K562 (cell line): Measurements from ENCODE around the gene PLAC8. TPM values are rescaled to one million over a fixed set of nuclear protein-coding genes. Genes with fewer than 3 reads are reported as not detected.
"Not testable (repeated sequence)": the region's sequence is repeated elsewhere in the genome, so short reads cannot be mapped to it uniquely, and the experiment has no call there.

Experiments used
- ATAC-seq: fragments of 200-7000 bp; cut with Tn5 transposase; 3 replicates; pipeline ENCODE4 v1.9.1; 2020; ENCODE audit warnings: moderate library complexity
- BruUV-seq: library from RNA; stranded (reverse); fragments of 400-500 nt; replicated peaks from 2 replicates; lab custom pipeline; 2021; lab: Mats Ljungman, UMichigan
- CTCF ChIA-PET: fragments of 300-600 bp; formaldehyde crosslinking; extraction: SDS; loops from one replicate; lab custom pipeline; 2021; ENCODE audit warnings: low intra/inter-chr PET ratio; lab: Yijun Ruan, JAX
- POLR2A ChIA-PET: fragments of 300-600, 350-650 bp; sonication (Branson Sonifier 250); formaldehyde crosslinking; extraction: SDS; loops from one replicate; lab custom pipeline; 2021; ENCODE audit warnings: antibody characterized with exemption, inconsistent platforms; lab: Yijun Ruan, JAX
- DNase-seq, 4 experiments: peaks; one replicate each; pipeline versions ENCODE4 v3.0.0 to v3.0.0-alpha.2; 2011 to 2018; ENCODE audit warnings: low spot score in 3 of 4, mixed read lengths in 3 of 4; ENCODE audit errors: extremely low read depth in 1 of 4
- FAIRE-seq: peaks from 2 replicates; lab custom pipeline; 2011; peaks lifted over from hg19 to GRCh38; lab: Jason Lieb, UNC
- H2AFZ ChIP-seq: 2 replicates; pipeline ENCODE4 v1.6.0; 2011; ENCODE audit warnings: low read depth, low read length, control low read depth, inconsistent platforms
- H3K27ac ChIP-seq: fragments of 200-600 bp; 3 replicates; pipeline ENCODE4 v1.8.0; 2011; ENCODE audit warnings: low read depth, mild to moderate bottlenecking, control low read depth, inconsistent platforms, low read length, moderate library complexity, mixed read lengths; ENCODE audit errors: extremely low read depth
- H3K27me3 ChIP-seq, 2 experiments: fragments of 300-600 bp in 1 of 2; 2 replicates in 1 of 2; 3 replicates in 1 of 2; pipeline versions ENCODE4 v1.6.0 to v1.8.0; 2011; ENCODE audit warnings: inconsistent platforms in 2 of 2, low read length in 2 of 2, mild to moderate bottlenecking in 1 of 2, mixed read lengths in 1 of 2, moderate library complexity in 1 of 2; ENCODE audit not compliant: control insufficient read depth in 2 of 2, insufficient read depth in 2 of 2
- H3K36me3 ChIP-seq: fragments of 300-600 bp; 3 replicates; pipeline ENCODE4 v1.8.0; 2011; ENCODE audit warnings: mild to moderate bottlenecking, low read length, inconsistent platforms; ENCODE audit not compliant: control insufficient read depth, insufficient read depth
- H3K4me1 ChIP-seq, 2 experiments: fragments of 200-600 bp in 1 of 2; replicated peaks in 1 of 2; 2 replicates in 1 of 2; 3 replicates in 1 of 2; pipeline versions ENCODE4 v1.5.1 to v1.8.0; 2011; ENCODE audit warnings: inconsistent platforms in 2 of 2, low read length in 2 of 2, mild to moderate bottlenecking in 1 of 2, mixed read lengths in 1 of 2, moderate library complexity in 1 of 2; ENCODE audit not compliant: control insufficient read depth in 2 of 2, insufficient read depth in 2 of 2
- H3K4me2 ChIP-seq: 2 replicates; pipeline ENCODE4 v1.6.1; 2011; ENCODE audit warnings: low read length, control low read depth, inconsistent platforms, mixed read lengths; ENCODE audit not compliant: insufficient read depth
- H3K4me3 ChIP-seq: fragments of 200-600 bp; sonication (generic), shearing (Covaris generic); 2 replicates; pipeline ENCODE4 v1.5.1; 2016; ENCODE audit warnings: control low read depth, inconsistent platforms
- H3K79me2 ChIP-seq: fragments of 200-600 bp; 3 replicates; pipeline ENCODE4 v1.8.0; 2011; ENCODE audit warnings: low read length, inconsistent platforms; ENCODE audit not compliant: control insufficient read depth, insufficient read depth
- H3K9ac ChIP-seq, 2 experiments: 2 replicates each; pipeline versions ENCODE4 v1.6.0 to v1.6.1; 2011; ENCODE audit warnings: low read depth in 2 of 2, low read length in 2 of 2, control low read depth in 1 of 2, inconsistent platforms in 1 of 2, mild to moderate bottlenecking in 1 of 2, mixed read lengths in 1 of 2; ENCODE audit not compliant: insufficient read depth in 1 of 2
- H3K9me1 ChIP-seq: one replicate; pipeline ENCODE4 v1.6.0; 2011; ENCODE audit warnings: inconsistent platforms, mild to moderate bottlenecking, low read length, moderate library complexity; ENCODE audit not compliant: control insufficient read depth, insufficient read depth
- H3K9me3 ChIP-seq: replicated peaks from 2 replicates; pipeline ENCODE4 v1.5.1; 2011; ENCODE audit warnings: low read depth, low read length, inconsistent platforms; ENCODE audit not compliant: control insufficient read depth, insufficient read depth
- H4K20me1 ChIP-seq: replicated peaks from 2 replicates; pipeline ENCODE4 v1.6.1; 2011; ENCODE audit warnings: low read length, inconsistent platforms, mixed read lengths; ENCODE audit not compliant: control insufficient read depth, insufficient read depth
- E2F5 ChIP-seq: sonication (generic); formaldehyde crosslinking; IDR thresholded peaks from 2 replicates; pipeline ENCODE4 v1.8.0; 2022; ENCODE audit warnings: mild to moderate bottlenecking, missing genetic modification reagents
- KDM2B ChIP-seq: fragments of 250-450 bp; sonication (Bioruptor Pico); IDR thresholded peaks from 2 replicates; pipeline ENCODE4 v1.8.0; 2021; ENCODE audit warnings: mild to moderate bottlenecking, moderate library complexity
- PCBP1 ChIP-seq: fragments of 200-400 bp; formaldehyde crosslinking; IDR thresholded peaks from 2 replicates; pipeline ENCODE4 v1.6.1; 2018; ENCODE audit warnings: mild to moderate bottlenecking, low read depth, low read length; ENCODE audit not compliant: poor library complexity, severe bottlenecking
- SPI1 ChIP-seq: IDR thresholded peaks from 2 replicates; pipeline ENCODE4 v1.6.1; 2011; ENCODE audit warnings: low read depth, low read length, control low read depth, borderline replicate concordance
- STAT6 ChIP-seq: sonication (generic); formaldehyde crosslinking; IDR thresholded peaks from 2 replicates; pipeline ENCODE4 v1.8.1; 2023; ENCODE audit warnings: mild to moderate bottlenecking, missing genetic modification reagents
- ZNF507 ChIP-seq: conservative IDR thresholded peaks from 2 replicates; pipeline ENCODE4 v1.6.1; 2017; ENCODE audit warnings: missing genetic modification characterization, missing compliant biosample characterization
- WGBS: fragments of 100-300 bp; shearing (Covaris generic); methylation state at CpG from one replicate; pipeline ENCODE4 v1.1.6; 2016; ENCODE audit warnings: low coverage, mixed read lengths; ENCODE audit not compliant: insufficient coverage; ENCODE audit errors: missing lambda C conversion rate; 5-methylcytosine and 5-hydroxymethylcytosine counted together
- in situ Hi-C: fragments of 300-500 bp; cut with MboI; formaldehyde crosslinking; loops from 4 replicates; pipeline ENCODE4 v1.15.0; 2018; ENCODE audit warnings: inconsistent platforms, mixed read lengths
- intact Hi-C: fragments of 100-400 bp; cut with micrococcal nuclease; formaldehyde crosslinking; loops from 2 replicates; pipeline ENCODE4 v1.14.2; 2022
- polyA plus RNA-seq, 8 experiments: library from polyadenylated mRNA; depleted of rRNA in 4 of 8; stranded (reverse) in 5 of 8; unstranded in 3 of 8; fragments of >200 nt; fragmentation: Nextera tagmentation in 2 of 8; fragmentation: Illumina TruSeq in 1 of 8; extraction: Ambion mirVana in 2 of 8; extraction: Trizol in 1 of 8; gene quantifications; 2 replicates each; pipeline versions ENCODE4 v1.2.1 to v1.2.3, GENCODE V29; 2011 to 2014; ENCODE audit warnings: inconsistent platforms in 1 of 8, missing spikeins in 1 of 8
- total RNA-seq, 7 experiments: library from RNA; depleted of rRNA in 6 of 7; stranded (reverse); fragments of >200 nt in 6 of 7; fragmentation: Illumina TruSeq in 2 of 7; extraction: Trizol in 2 of 7; gene quantifications; 2 replicates each; pipeline versions ENCODE4 v1.2.1 to v1.2.3, GENCODE V29; 2011 to 2021; ENCODE audit warnings: low replicate concordance in 1 of 7

The PLAC8 gene
- total and polyA plus RNA-seq, 9 of the 15 experiments (the other 6 are each of a cell fraction or from before 2014, with no cell fraction given), result 0.27 to 0.51 TPM; not detected in 7

GRCh38 chr4:83112678-83113428 is 1.7 kb downstream of the PLAC8 start (continued):
- no peak for TF ChIP-seq PCBP1
- TF ChIP-seq, all 486 proteins: peak for 0

- Histone ChIP-seq H3K4me2 (no peak overlapping the region), H2AFZ (peak overlapping the region; percentile 68)
- TF ChIP-seq SPI1 (peak; percentile 90), ZNF507 (0 out of 2 replicates have a peak, but pooled peaks have one; percentile 19), STAT6 (CRISPR knock-in tag) (no peak), E2F5 (CRISPR knock-in tag) (no peak), KDM2B (no peak)
- TF ChIP-seq, all 486 proteins: peak for 2
- Histone ChIP-seq H3K4me1 (no peaks in the 10 kb centered on the region; a peak in 1 of 5 replicates), H3K27me3 (no peaks in the 10 kb centered on the region), H3K27ac (0 out of 3 replicates have a peak overlapping the region, but pooled peaks have one; percentile 26), H3K9me1 (no peaks in the 10 kb centered on the region), H3K36me3 (no peaks in the 10 kb centered on the region), H4K20me1 (no peaks in the 10 kb centered on the region), H3K4me3 (no peak overlapping the region), H3K79me2 (no peaks in the 10 kb centered on the region), H3K9me3 (no peaks in the 10 kb centered on the region), H3K9ac (no peak overlapping the region)
- in situ Hi-C loops (no loop called here), intact Hi-C loops (no loop called here)
- no TSS peak for BruUV-seq
- POLR2A ChIA-PET, result no interaction called here
- CTCF ChIA-PET, result no interaction called here
- WGBS, result 25% methylated on average over 2 of the region's 2 CpGs
- ATAC-seq (peak; percentile 20; the same call in 1 of the 3 replicates), DNase-seq (no peak), FAIRE-seq (no peak)
Observed at GRCh38 chr4:83112231-83112630, 2.3 kb downstream of the PLAC8 start.

GRCh38 chr4:83111751-83112141 is 2.8 kb downstream of the PLAC8 start:
- POLR2A ChIA-PET, H3K4me1 ChIP-seq, intact Hi-C loops, H3K27me3 ChIP-seq, ATAC-seq, H3K9ac ChIP-seq, H4K20me1 ChIP-seq, H3K9me1 ChIP-seq, CTCF ChIA-PET, DNase-seq, H3K4me3 ChIP-seq, FAIRE-seq, BruUV-seq, in situ Hi-C loops, H3K9me3 ChIP-seq, H2AFZ ChIP-seq, H3K79me2 ChIP-seq, H3K36me3 ChIP-seq, H3K4me2 ChIP-seq, H3K27ac ChIP-seq: not testable (repeated sequence)
- 44% methylated on average over 7 of the region's 7 CpGs for WGBS
